Tibial nerve (tissue), 4 donors: Measurements from ENCODE around the gene TP63. TPM values are rescaled to one million over a fixed set of nuclear protein-coding genes. Genes with fewer than 3 reads are reported as not detected.

ENCODE experiments used
- DNase-seq, 2 donors: peaks; one replicate each; pipeline ENCODE4 v3.0.0-alpha.2; 2019; ENCODE audit warnings: low spot score in 2 of 2
- H3K27ac ChIP-seq, 4 donors: fragments of 200-600 bp; sonication (generic) in 3 of 4; one replicate each; pipeline ENCODE4 v1.5.1; 2017 to 2019; ENCODE audit warnings: mild to moderate bottlenecking in 1 of 4
- H3K27me3 ChIP-seq, 2 donors: fragments of 200-600 bp; sonication (generic) in 1 of 2; one replicate each; pipeline versions ENCODE4 v1.5.1 to v1.6.0; 2017 to 2019
- H3K36me3 ChIP-seq, 3 donors: fragments of 200-600 bp; sonication (generic); one replicate each; pipeline ENCODE4 v1.5.1; 2018 to 2019
- H3K4me1 ChIP-seq, 4 donors: fragments of 200-600 bp; sonication (generic) in 3 of 4; one replicate each; pipeline ENCODE4 v1.5.1; 2017 to 2019
- H3K4me3 ChIP-seq, 4 donors: fragments of 200-600 bp; sonication (generic) in 3 of 4; one replicate each; pipeline ENCODE4 v1.5.1; 2017 to 2019; ENCODE audit warnings: mild to moderate bottlenecking in 1 of 4, moderate library complexity in 1 of 4
- H3K9me3 ChIP-seq, 4 donors: fragments of 200-600 bp; sonication (generic) in 3 of 4; one replicate each; pipeline ENCODE4 v1.5.1; 2017 to 2019
- CTCF ChIP-seq, 5 experiments: fragments of 200-600 bp in 3 of 5; fragments of 450-650 bp in 2 of 5; sonication (generic) in 3 of 5; IDR thresholded peaks; one replicate each; pipeline ENCODE4 v1.5.1; 2016 to 2019; ENCODE audit warnings: antibody characterized with exemption in 5 of 5, mild to moderate bottlenecking in 3 of 5, moderate library complexity in 2 of 5
- EP300 ChIP-seq, 2 donors: sonication (generic); formaldehyde crosslinking; IDR thresholded peaks; one replicate each; pipeline ENCODE4 v1.6.1; 2017; ENCODE audit warnings: antibody characterized with exemption in 2 of 2, mild to moderate bottlenecking in 1 of 2
- POLR2A ChIP-seq, 2 donors: fragments of 450-650 bp; IDR thresholded peaks; one replicate each; pipeline ENCODE4 v1.6.1; 2017; ENCODE audit warnings: antibody characterized with exemption in 2 of 2, mild to moderate bottlenecking in 2 of 2, moderate library complexity in 2 of 2
- WGBS, 2 donors: methylation state at CpG; one replicate each; pipeline ENCODE4 v1.1.5; 2018; 5-methylcytosine and 5-hydroxymethylcytosine counted together
- total RNA-seq, 4 donors: library from RNA; depleted of rRNA; stranded (reverse); fragments of >200 nt; gene quantifications; one replicate each; pipeline ENCODE4 v1.1.0, GENCODE V29; 2016

The TP63 gene
- total RNA-seq, 4 donors from 2014 or later, result 1.7 to 7.5 (median 4.2) TPM; not detected in 1

- no peak for TF ChIP-seq EP300 (IDR thresholded peaks at IDR 0.05)
- no peak for TF ChIP-seq POLR2A (IDR thresholded peaks at IDR 0.05)
- no peak for TF ChIP-seq CTCF (IDR thresholded peaks at IDR 0.05)
- Histone ChIP-seq H3K9me3 (no peaks in the 10 kb centered on the region), H3K4me3 (no peak overlapping the region), H3K4me1 (no peaks in the 10 kb centered on the region), H3K27me3 (no peaks in the 10 kb centered on the region), H3K36me3 (no peaks in the 10 kb centered on the region), H3K27ac (no peak overlapping the region)
- DNase-seq, result no peak
- 86 to 89% methylated on average over 5 of the region's 5 CpGs for WGBS, 2 donors
Observed at GRCh38 chr3:189834462-189834861, 203.3 kb downstream of the TP63 start.

GRCh38 chr3:189836795-189837194 is 205.6 kb downstream of the TP63 start:
- no peaks in the 10 kb centered on the region for H3K9me3 ChIP-seq
- H3K27me3 ChIP-seq, result no peaks in the 10 kb centered on the region
- H3K4me3 ChIP-seq, result no peak overlapping the region
- DNase-seq, result no peak
- no peaks in the 10 kb centered on the region for H3K4me1 ChIP-seq
- no peak overlapping the region for H3K27ac ChIP-seq
- WGBS, 2 donors, result 77 to 78% methylated on average over 5 of the region's 5 CpGs
- no peaks in the 10 kb centered on the region for H3K36me3 ChIP-seq
- TF ChIP-seq POLR2A (IDR thresholded peaks at IDR 0.05) (no peak), CTCF (IDR thresholded peaks at IDR 0.05) (no peak), EP300 (IDR thresholded peaks at IDR 0.05) (no peak)

GRCh38 chr3:189838291-189838690 is 207.1 kb downstream of the TP63 start:
- Histone ChIP-seq H3K4me1 (no peaks in the 10 kb centered on the region), H3K4me3 (no peak overlapping the region), H3K27me3 (no peaks in the 10 kb centered on the region), H3K27ac (no peak overlapping the region), H3K9me3 (no peaks in the 10 kb centered on the region), H3K36me3 (no peaks in the 10 kb centered on the region)
- no peak for TF ChIP-seq EP300 (IDR thresholded peaks at IDR 0.05)
- TF ChIP-seq CTCF (IDR thresholded peaks at IDR 0.05), result no peak
- TF ChIP-seq POLR2A (IDR thresholded peaks at IDR 0.05), result no peak
- no peak for DNase-seq
- WGBS, 2 donors, result 84 to 88% methylated on average over 6 of the region's 6 CpGs

GRCh38 chr3:189839576-189839975 is 208.4 kb downstream of the TP63 start:
- no peak overlapping the region for H3K4me3 ChIP-seq
- no peaks in the 10 kb centered on the region for H3K4me1 ChIP-seq
- no peaks in the 10 kb centered on the region for H3K9me3 ChIP-seq
- WGBS, 2 donors, result 56 to 73% methylated on average over 2 of the region's 2 CpGs
- no peaks in the 10 kb centered on the region for H3K27me3 ChIP-seq
- no peak for DNase-seq
- TF ChIP-seq POLR2A (IDR thresholded peaks at IDR 0.05) (no peak), CTCF (IDR thresholded peaks at IDR 0.05) (no peak), EP300 (IDR thresholded peaks at IDR 0.05) (no peak)
- H3K27ac ChIP-seq, result no peak overlapping the region
- no peaks in the 10 kb centered on the region for H3K36me3 ChIP-seq

- no peaks in the 10 kb centered on the region for H3K36me3 ChIP-seq
- 85 to 89% methylated on average over 13 of the region's 13 CpGs for whole genome bisulfite sequencing, 2 donors
- no peaks in the 10 kb centered on the region for H3K4me1 ChIP-seq
- no peak for TF ChIP-seq POLR2A (IDR thresholded peaks at IDR 0.05)
- TF ChIP-seq EP300 (IDR thresholded peaks at IDR 0.05), result no peak
- TF ChIP-seq CTCF (IDR thresholded peaks at IDR 0.05), result no peak
- H3K9me3 ChIP-seq, result no peaks in the 10 kb centered on the region
- H3K4me3 ChIP-seq, result no peak overlapping the region
- no peak for DNase-seq
- no peak overlapping the region for H3K27ac ChIP-seq
- no peaks in the 10 kb centered on the region for H3K27me3 ChIP-seq
Observed at GRCh38 chr3:189841473-189842205, 210.4 kb downstream of the TP63 start.
